Smooth muscle cell (in vitro differentiated cells): ENCODE results near the gene FSTL4. TPM values are rescaled to one million over a fixed set of nuclear protein-coding genes. Genes with fewer than 3 reads are reported as not detected.

Source experiments
- DNase-seq: peaks from one replicate; lab custom pipeline; 2025; ENCODE audit not compliant: unreplicated experiment; lab: John Stamatoyannopoulos, UW
- H2AFZ ChIP-seq: fragments of 200-600 bp; sonication (generic); 2 replicates; pipeline ENCODE4 v1.6.0; 2016; ENCODE audit warnings: antibody characterized with exemption, low read depth, mild to moderate bottlenecking
- H3F3A ChIP-seq: fragments of 200-600 bp; sonication (generic); 2 replicates; pipeline ENCODE4 v1.6.0; 2017; ENCODE audit warnings: antibody characterized with exemption, low read depth
- H3K27ac ChIP-seq: fragments of 200-600 bp; sonication (generic); 2 replicates; pipeline ENCODE4 v1.5.1; 2016; ENCODE audit warnings: low read depth, mild to moderate bottlenecking
- H3K27me3 ChIP-seq: fragments of 200-600 bp; sonication (generic); 2 replicates; pipeline ENCODE4 v1.6.1; 2016; ENCODE audit warnings: low read depth, mild to moderate bottlenecking
- H3K36me3 ChIP-seq: fragments of 200-600 bp; sonication (generic); 2 replicates; pipeline ENCODE4 v1.5.1; 2016; ENCODE audit warnings: low read depth
- H3K4me1 ChIP-seq: fragments of 200-600 bp; sonication (generic); 2 replicates; pipeline ENCODE4 v1.5.1; 2016; ENCODE audit warnings: low read depth
- H3K4me2 ChIP-seq: fragments of 200-600 bp; sonication (generic); 2 replicates; pipeline ENCODE4 v1.6.0; 2016; ENCODE audit warnings: mild to moderate bottlenecking
- H3K4me3 ChIP-seq: fragments of 200-600 bp; sonication (generic); 2 replicates; pipeline ENCODE4 v1.5.1; 2016; ENCODE audit warnings: mild to moderate bottlenecking
- H3K79me2 ChIP-seq: fragments of 200-600 bp; sonication (generic); 2 replicates; pipeline ENCODE4 v1.6.0; 2016; ENCODE audit warnings: low read depth, mild to moderate bottlenecking
- H3K9ac ChIP-seq: fragments of 200-600 bp; sonication (generic); 2 replicates; pipeline ENCODE4 v1.6.0; 2016; ENCODE audit warnings: low read depth
- H3K9me3 ChIP-seq: fragments of 200-600 bp; sonication (generic); replicated peaks from 2 replicates; pipeline ENCODE4 v1.5.1; 2016; ENCODE audit warnings: low read depth
- H4K20me1 ChIP-seq: fragments of 200-600 bp; sonication (generic); 2 replicates; pipeline ENCODE4 v1.6.0; 2016; ENCODE audit warnings: low read depth
- WGBS: methylation state at CpG from one replicate; pipeline ENCODE4 v1.1.7; 2016; ENCODE audit warnings: low lambda C conversion rate; 5-methylcytosine and 5-hydroxymethylcytosine counted together
- polyA plus RNA-seq: library from polyadenylated mRNA; unstranded; fragments of >200 nt; fragmentation: Nextera tagmentation; extraction: Ambion mirVana; gene quantifications from 2 replicates; pipeline ENCODE4 v1.2.1, GENCODE V29; 2016
- total RNA-seq: library from RNA; depleted of rRNA; stranded (reverse); fragments of >200 nt; gene quantifications from 2 replicates; pipeline ENCODE4 v1.2.3, GENCODE V29; 2014
- TF ChIP-seq, protein P1 (sequence below): fragments of 200-600 bp; sonication (generic); IDR thresholded peaks from 2 replicates; pipeline ENCODE4 v1.5.1; 2017; ENCODE audit warnings: borderline replicate concordance, mild to moderate bottlenecking, antibody characterized with exemption; ENCODE audit not compliant: insufficient read depth, poor library complexity, severe bottlenecking

Gene FSTL4
- total and polyA plus RNA-seq, 2 experiments from 2014 or later = 0.49 TPM; not detected in 1

DNA sequence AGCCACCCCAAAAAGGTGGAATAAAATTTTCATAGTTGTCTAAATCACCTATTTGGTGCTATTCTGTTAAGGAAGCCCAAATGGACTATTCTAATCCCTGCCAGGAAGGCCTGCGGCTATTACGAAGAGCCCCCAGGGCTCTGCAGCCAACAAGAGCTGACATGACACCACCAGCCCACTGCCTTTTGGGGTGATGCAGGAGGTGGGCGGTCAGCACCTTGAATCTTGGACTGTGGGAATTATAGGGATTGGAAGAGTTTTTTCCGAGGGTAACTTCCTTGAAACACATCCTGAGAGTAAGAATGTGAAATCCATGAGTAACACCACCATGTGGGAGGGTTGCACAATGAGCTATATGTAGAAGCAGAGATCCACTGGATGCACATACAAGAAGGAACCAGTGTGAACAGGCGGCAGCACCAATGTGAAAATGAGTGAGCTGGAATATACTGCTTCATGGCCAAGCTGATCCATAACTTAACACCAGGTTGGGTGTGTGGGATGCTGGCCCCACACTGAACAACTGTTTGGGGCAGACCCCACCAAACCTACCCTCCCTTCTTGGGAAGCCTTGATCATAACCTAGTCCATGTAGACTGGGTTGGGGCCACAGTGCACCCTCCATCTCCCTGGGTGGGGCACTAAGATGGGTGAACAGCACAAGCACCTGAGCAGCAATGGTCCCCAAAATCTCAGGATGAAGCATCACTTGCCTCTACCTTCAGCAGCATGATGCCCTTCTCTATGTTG is 239.0 kb downstream of the FSTL4 start:
- Histone ChIP-seq H2AFZ (no peak overlapping the region), H4K20me1 (no peaks in the 10 kb centered on the region), H3K27me3 (no peaks in the 10 kb centered on the region), H3K36me3 (no peaks in the 10 kb centered on the region), H3K4me3 (no peak overlapping the region), H3K79me2 (no peaks in the 10 kb centered on the region), H3F3A (no peaks in the 10 kb centered on the region), H3K4me2 (no peak overlapping the region), H3K9ac (no peak overlapping the region), H3K4me1 (peaks cover 3% of the 10 kb centered on the region), H3K27ac (no peak overlapping the region), H3K9me3 (no peaks in the 10 kb centered on the region)
- no peak for DNase-seq
- TF ChIP-seq, protein P1, sequence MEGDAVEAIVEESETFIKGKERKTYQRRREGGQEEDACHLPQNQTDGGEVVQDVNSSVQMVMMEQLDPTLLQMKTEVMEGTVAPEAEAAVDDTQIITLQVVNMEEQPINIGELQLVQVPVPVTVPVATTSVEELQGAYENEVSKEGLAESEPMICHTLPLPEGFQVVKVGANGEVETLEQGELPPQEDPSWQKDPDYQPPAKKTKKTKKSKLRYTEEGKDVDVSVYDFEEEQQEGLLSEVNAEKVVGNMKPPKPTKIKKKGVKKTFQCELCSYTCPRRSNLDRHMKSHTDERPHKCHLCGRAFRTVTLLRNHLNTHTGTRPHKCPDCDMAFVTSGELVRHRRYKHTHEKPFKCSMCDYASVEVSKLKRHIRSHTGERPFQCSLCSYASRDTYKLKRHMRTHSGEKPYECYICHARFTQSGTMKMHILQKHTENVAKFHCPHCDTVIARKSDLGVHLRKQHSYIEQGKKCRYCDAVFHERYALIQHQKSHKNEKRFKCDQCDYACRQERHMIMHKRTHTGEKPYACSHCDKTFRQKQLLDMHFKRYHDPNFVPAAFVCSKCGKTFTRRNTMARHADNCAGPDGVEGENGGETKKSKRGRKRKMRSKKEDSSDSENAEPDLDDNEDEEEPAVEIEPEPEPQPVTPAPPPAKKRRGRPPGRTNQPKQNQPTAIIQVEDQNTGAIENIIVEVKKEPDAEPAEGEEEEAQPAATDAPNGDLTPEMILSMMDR = no peak
- 76% methylated on average over 5 of the region's 5 CpGs for WGBS

DNA sequence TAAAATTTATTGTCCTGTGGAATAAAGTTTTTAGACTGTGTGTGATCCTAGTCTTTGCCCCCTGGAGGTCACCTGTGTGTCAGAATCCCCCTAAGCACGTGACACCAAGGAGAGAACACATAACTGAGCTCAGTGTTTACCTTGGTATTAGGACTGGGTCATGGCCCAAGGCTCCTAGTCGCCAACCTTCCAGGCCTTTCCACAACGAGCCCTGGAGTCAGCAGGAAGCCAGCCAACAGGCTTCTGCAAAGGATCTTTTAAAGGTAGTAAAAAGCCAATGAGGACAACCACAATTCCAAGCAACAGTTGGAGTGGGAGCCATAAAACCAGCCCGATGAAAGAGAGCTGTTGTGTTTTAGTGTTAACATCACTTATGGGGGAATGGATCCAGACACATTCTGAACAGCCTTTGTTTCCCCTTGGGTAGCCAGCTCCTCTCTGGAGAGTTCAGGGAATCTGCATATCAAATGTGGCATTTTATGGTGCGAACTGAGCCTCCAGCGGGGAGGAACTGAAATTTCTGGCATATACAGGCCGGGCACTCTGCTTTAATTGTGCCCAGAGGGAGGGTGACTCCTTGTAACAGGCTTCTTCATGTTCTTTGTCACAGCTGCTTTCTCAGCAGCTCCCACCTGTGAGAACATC is 239.9 kb downstream of the FSTL4 start:
- TF ChIP-seq, protein P1 = no peak
- no peak overlapping the region for H3K4me2 ChIP-seq
- no peaks in the 10 kb centered on the region for H3F3A ChIP-seq
- no peaks in the 10 kb centered on the region for H3K27me3 ChIP-seq
- no peak overlapping the region for H2AFZ ChIP-seq
- peaks cover 3% of the 10 kb centered on the region for H3K4me1 ChIP-seq
- no peak for DNase-seq
- H3K27ac ChIP-seq = no peak overlapping the region
- H3K9me3 ChIP-seq = no peaks in the 10 kb centered on the region
- no peaks in the 10 kb centered on the region for H4K20me1 ChIP-seq
- WGBS = 64% methylated on average over 7 of the region's 7 CpGs
- H3K36me3 ChIP-seq = no peaks in the 10 kb centered on the region
- no peak overlapping the region for H3K4me3 ChIP-seq
- no peak overlapping the region for H3K9ac ChIP-seq
- no peaks in the 10 kb centered on the region for H3K79me2 ChIP-seq

DNA sequence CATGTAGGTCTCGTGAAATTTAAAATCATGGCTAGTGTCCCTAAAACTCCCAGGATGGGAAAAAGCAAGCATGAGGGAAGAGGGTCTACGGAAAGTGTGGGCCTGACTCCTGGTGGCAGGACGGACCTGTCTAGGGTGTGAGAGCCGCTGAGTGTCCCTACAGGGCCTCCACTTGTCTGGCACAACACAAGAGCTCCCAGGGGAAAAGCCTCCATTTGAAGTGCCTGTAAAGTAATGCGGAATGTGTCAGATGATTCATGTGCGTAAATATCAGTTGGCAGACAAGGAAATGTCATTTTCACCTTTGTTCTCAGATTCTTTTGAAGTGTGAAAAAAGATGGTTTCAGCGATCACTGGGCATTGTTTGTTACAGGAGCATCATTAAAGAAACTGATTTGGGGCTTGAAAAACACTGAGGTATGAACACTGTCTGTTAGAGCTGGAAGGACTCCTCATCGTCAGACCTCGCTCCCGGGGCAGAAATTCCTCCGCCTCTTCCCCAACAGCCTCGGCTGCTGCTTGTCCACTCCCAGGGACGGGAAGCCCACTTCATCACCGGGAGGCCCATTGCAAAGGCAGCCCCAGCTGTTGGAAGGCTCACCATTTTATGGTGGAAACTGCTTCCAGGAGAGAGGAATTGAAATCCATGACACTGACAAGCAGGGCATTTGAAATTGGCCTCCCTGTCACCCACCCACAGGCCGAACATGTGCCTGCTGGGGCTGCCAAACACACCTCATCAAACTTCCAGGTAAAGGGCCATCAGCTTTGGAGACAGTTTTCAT is 240.8 kb downstream of the FSTL4 start:
- TF ChIP-seq, protein P1 = no peak
- Histone ChIP-seq H3K4me3 (no peak overlapping the region), H3F3A (no peaks in the 10 kb centered on the region), H3K79me2 (no peaks in the 10 kb centered on the region), H3K4me2 (no peak overlapping the region), H4K20me1 (no peaks in the 10 kb centered on the region), H3K4me1 (peaks cover 3% of the 10 kb centered on the region), H2AFZ (no peak overlapping the region), H3K27ac (no peak overlapping the region), H3K9ac (no peak overlapping the region), H3K9me3 (no peaks in the 10 kb centered on the region), H3K27me3 (no peaks in the 10 kb centered on the region), H3K36me3 (no peaks in the 10 kb centered on the region)
- DNase-seq = no peak
- 75% methylated on average over 15 of the region's 15 CpGs for whole genome bisulfite sequencing
